Muscle of arm (tissue), 14 donors: ENCODE measurements around the gene PRSS50. TPM values are rescaled to one million over a fixed set of nuclear protein-coding genes. Genes with fewer than 3 reads are reported as not detected.
"Not testable (repeated sequence)": the region's sequence is repeated elsewhere in the genome, so short reads cannot be mapped to it uniquely, and the experiment has no call there.

Experiments used
- DNase-seq: peaks from one replicate; pipeline ENCODE4 v3.0.0-alpha.2; 2013
- long read RNA-seq, 11 donors: transcript quantifications; one replicate each; lab custom pipeline, GENCODE V29; 2026
- polyA plus RNA-seq, 12 donors: library from polyadenylated mRNA; unstranded; fragments of 120-200 nt; gene quantifications; one replicate each; pipeline ENCODE4 v1.2.1, GENCODE V29; 2013; ENCODE audit not compliant: insufficient read length in 12 of 12

Gene PRSS50
- 1 to 10 TPM in 1 of 12 donors, under 1 TPM in 7, not detected in 4; 0.10 to 1.1 (median 0.20) TPM for polyA plus RNA-seq
- long read RNA-seq, donor 1, result 0 reads
- long read RNA-seq, donor 2, result 0 reads
- long read RNA-seq, donor 3, result 0 reads
- long read RNA-seq, donor 4, result 0 reads
- long read RNA-seq, donor 5, result 0 reads
- long read RNA-seq, donor 6, result 0 reads
- long read RNA-seq, donor 7, result 0 reads
- long read RNA-seq, donor 8, partial matches to known transcripts, result 7 of 7 reads
- long read RNA-seq, donor 8, other reads (novel, unspliced or antisense), result 0 of 7 reads
- long read RNA-seq, donor 9, result 0 reads
- long read RNA-seq, donor 10, result 0 reads
- long read RNA-seq, donor 11, result 0 reads

- DNase-seq, result no peak
Measured at GRCh38 chr3:46717447-46718231, at the start of gene PRSS50. TSS of gene PRSS50 (minus strand) at chr3:46717869. CDS start at chr3:46717824, 45 bp downstream.

GRCh38 chr3:46764206-46764605 lies 46.5 kb upstream of the PRSS50 start:
- no peak for DNase-seq

- DNase-seq, result no peak
Measured at GRCh38 chr3:46763178-46763577, 45.5 kb upstream of the PRSS50 start.

GRCh38 chr3:46759239-46760167 lies 41.8 kb upstream of the PRSS50 start:
- DNase-seq, result no peak

- no peak for DNase-seq
Measured at GRCh38 chr3:46756642-46757041, 39.0 kb upstream of the PRSS50 start.

- no peak for DNase-seq
Measured at GRCh38 chr3:46755646-46756045, 38.0 kb upstream of the PRSS50 start.

- not testable (repeated sequence) for DNase-seq
Measured at GRCh38 chr3:46753127-46753526, 35.5 kb upstream of the PRSS50 start.

GRCh38 chr3:46750555-46751038 lies 32.9 kb upstream of the PRSS50 start:
- no peak for DNase-seq

GRCh38 chr3:46749129-46749528 lies 31.5 kb upstream of the PRSS50 start:
- DNase-seq, result no peak

- DNase-seq, result peak; percentile 16
Measured at GRCh38 chr3:46748170-46748569, 30.5 kb upstream of the PRSS50 start.

GRCh38 chr3:46746711-46747110 lies 29.0 kb upstream of the PRSS50 start:
- DNase-seq, result no peak

GRCh38 chr3:46742992-46743585 lies 25.4 kb upstream of the PRSS50 start:
- no peak for DNase-seq

GRCh38 chr3:46739565-46739964 lies 21.9 kb upstream of the PRSS50 start:
- DNase-seq, result not testable (repeated sequence)

- no peak for DNase-seq
Measured at GRCh38 chr3:46737329-46737731, 19.7 kb upstream of the PRSS50 start.

- no peak for DNase-seq
Measured at GRCh38 chr3:46736006-46736872, 18.6 kb upstream of the PRSS50 start.

GRCh38 chr3:46734773-46735172 lies 17.1 kb upstream of the PRSS50 start:
- no peak for DNase-seq

GRCh38 chr3:46733026-46733800 lies 15.5 kb upstream of the PRSS50 start:
- no peak for DNase-seq

GRCh38 chr3:46731795-46732194 lies 14.1 kb upstream of the PRSS50 start:
- DNase-seq, result no peak

- DNase-seq, result no peak
Measured at GRCh38 chr3:46730819-46731218, 13.2 kb upstream of the PRSS50 start.

GRCh38 chr3:46729038-46729437 lies 11.4 kb upstream of the PRSS50 start:
- no peak for DNase-seq
